ENCODE data around the gene PCNX3.
"Not testable (repeated sequence)": the region's sequence is repeated elsewhere in the genome, so short reads cannot be mapped to it uniquely, and the experiment has no call there.

Gene PCNX3

DNA sequence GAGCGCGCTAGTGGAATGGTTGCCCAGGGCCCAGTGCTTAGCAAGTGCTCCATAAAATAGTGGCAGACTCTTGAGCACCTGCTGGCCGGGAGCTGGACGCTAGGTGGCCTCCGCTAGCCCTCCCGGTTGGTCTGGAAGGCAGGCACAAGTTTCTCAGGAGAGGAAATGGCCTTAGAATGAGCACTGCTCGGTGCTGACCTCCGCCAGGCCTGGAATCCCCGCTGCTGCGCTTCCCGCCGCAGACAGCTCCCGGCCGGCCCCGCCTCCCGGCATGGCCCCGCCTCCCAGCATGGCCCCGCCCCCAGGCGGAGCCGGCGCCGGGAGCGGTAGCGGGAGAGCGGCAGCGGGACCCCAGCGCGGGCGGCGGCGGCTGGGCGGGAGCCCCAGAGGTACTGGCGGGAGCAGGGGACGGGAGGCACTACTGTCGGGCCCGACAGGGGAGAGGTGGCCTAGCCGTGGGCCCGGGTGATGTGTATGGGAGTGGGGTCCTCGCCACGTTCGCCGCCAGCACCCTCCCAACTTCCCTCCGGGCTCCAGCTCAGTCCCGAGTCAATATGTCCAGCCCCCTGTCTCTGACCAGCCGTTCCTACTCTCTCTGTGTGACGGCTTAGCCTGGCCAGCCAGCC lies 22.3 kb downstream of the PCNX3 start, which contains the start of gene SIPA1:
SIPA1 (plus strand) TSS at position 308 of the 626 bp plus-strand sequence. CDS start 2,821 bp downstream, outside the sequence.
- Histone ChIP-seq H3K4me3 (ENCODE audit: severe bottlenecking) (peak within 1 kb of the TSS; percentile 56), H3K4me1 (ENCODE audit: insufficient read depth, poor library complexity, severe bottlenecking) (no peaks in the 10 kb centered on the region), H3K36me3 (ENCODE audit: low read depth) (peaks cover 27% of the 10 kb centered on the region), H3K27me3 (ENCODE audit: insufficient read depth, poor library complexity, severe bottlenecking) (no peaks in the 10 kb centered on the region), H3K9me3 (ENCODE audit: severe bottlenecking) (no peaks in the 10 kb centered on the region), H3K27ac (ENCODE audit: poor library complexity, severe bottlenecking) (peak within 1 kb of the TSS; percentile 70)
- ATAC-seq (ENCODE audit: low read depth) (peak; percentile 83), DNase-seq (ENCODE audit: low spot score) (no peak)
- TF ChIP-seq, protein P1, sequence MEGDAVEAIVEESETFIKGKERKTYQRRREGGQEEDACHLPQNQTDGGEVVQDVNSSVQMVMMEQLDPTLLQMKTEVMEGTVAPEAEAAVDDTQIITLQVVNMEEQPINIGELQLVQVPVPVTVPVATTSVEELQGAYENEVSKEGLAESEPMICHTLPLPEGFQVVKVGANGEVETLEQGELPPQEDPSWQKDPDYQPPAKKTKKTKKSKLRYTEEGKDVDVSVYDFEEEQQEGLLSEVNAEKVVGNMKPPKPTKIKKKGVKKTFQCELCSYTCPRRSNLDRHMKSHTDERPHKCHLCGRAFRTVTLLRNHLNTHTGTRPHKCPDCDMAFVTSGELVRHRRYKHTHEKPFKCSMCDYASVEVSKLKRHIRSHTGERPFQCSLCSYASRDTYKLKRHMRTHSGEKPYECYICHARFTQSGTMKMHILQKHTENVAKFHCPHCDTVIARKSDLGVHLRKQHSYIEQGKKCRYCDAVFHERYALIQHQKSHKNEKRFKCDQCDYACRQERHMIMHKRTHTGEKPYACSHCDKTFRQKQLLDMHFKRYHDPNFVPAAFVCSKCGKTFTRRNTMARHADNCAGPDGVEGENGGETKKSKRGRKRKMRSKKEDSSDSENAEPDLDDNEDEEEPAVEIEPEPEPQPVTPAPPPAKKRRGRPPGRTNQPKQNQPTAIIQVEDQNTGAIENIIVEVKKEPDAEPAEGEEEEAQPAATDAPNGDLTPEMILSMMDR (IDR thresholded peaks at IDR 0.05; ENCODE audit: poor library complexity, severe bottlenecking) = peak; percentile 43

DNA sequence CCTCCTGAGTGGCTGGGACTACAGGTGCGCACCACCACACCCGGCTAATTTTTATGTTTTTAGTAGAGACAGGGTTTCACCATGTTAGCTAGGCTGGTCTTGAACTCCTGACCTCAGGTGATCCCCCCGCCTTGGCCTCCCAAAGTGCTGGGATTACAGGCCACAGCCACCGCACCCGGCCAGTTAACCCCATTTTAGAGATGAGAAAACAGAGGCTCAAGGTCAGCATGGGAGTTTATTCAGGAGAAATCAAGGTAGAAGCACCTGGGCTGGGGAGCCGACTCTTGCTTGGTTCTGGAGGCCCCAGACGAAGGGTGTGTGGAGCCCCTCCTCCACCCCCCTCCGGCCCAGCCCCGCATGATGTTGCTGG lies 23.6 kb downstream of the PCNX3 start:
- not testable (repeated sequence) for H3K4me1 ChIP-seq (ENCODE audit: insufficient read depth, poor library complexity, severe bottlenecking); H3K27me3 ChIP-seq (ENCODE audit: insufficient read depth, poor library complexity, severe bottlenecking); H3K4me3 ChIP-seq (ENCODE audit: severe bottlenecking); H3K9me3 ChIP-seq (ENCODE audit: severe bottlenecking); DNase-seq (ENCODE audit: low spot score); ATAC-seq (ENCODE audit: low read depth)
- peaks cover 26% of the 10 kb centered on the region for H3K36me3 ChIP-seq (ENCODE audit: low read depth)
- peak overlapping the region; percentile 70 for H3K27ac ChIP-seq (ENCODE audit: poor library complexity, severe bottlenecking)

DNA sequence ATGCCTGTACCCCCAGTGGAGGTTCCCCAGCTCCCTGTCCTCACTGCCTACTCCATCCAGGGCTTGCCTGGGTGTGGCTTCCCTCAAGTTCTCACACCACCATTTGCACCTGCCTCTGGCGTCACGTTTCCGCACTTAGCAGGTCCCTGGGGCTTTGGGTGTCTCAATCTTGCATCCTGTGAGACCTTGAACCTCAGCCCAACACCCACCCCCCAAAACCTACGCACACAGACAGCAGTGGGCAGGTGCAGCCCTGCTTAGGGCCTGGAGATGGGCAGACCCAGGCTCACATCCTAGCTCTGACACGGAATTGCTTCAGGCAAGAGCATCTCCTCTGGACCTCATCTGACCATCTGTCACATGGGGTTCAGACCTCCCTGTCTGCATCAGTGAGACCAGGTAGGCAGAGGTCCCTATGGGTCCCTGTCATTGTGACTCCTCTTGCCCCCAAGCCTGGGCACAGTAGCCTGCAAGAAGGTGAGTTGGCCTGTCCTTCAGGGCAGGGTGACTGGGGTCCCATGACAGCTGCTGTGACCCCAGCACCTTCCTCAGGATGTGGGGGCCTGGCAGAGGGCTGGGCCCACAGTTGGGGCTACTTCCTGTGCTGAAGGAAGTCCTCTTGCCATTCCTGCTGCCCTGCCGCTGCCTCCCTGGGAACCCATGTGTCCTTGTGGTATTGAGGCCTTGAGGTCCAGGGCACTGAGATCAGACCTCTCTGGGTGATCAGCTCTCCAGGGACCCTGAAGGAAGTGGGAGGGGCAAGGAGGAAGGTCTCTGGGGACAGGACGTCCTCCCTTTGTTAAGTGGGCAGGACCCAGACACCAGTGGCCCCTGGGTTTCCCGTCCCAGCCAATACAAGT lies 24.3 kb downstream of the PCNX3 start:
- H3K4me3 ChIP-seq (ENCODE audit: severe bottlenecking) = no peak overlapping the region
- TF ChIP-seq, protein P1 (IDR thresholded peaks at IDR 0.05; ENCODE audit: poor library complexity, severe bottlenecking) = no peak
- no peaks in the 10 kb centered on the region for H3K27me3 ChIP-seq (ENCODE audit: insufficient read depth, poor library complexity, severe bottlenecking)
- no peak overlapping the region for H3K27ac ChIP-seq (ENCODE audit: poor library complexity, severe bottlenecking)
- H3K36me3 ChIP-seq (ENCODE audit: low read depth) = peaks cover 19% of the 10 kb centered on the region
- H3K9me3 ChIP-seq (ENCODE audit: severe bottlenecking) = no peaks in the 10 kb centered on the region
- ATAC-seq (ENCODE audit: low read depth) = no peak
- no peak for DNase-seq (ENCODE audit: low spot score)
- no peaks in the 10 kb centered on the region for H3K4me1 ChIP-seq (ENCODE audit: insufficient read depth, poor library complexity, severe bottlenecking)

DNA sequence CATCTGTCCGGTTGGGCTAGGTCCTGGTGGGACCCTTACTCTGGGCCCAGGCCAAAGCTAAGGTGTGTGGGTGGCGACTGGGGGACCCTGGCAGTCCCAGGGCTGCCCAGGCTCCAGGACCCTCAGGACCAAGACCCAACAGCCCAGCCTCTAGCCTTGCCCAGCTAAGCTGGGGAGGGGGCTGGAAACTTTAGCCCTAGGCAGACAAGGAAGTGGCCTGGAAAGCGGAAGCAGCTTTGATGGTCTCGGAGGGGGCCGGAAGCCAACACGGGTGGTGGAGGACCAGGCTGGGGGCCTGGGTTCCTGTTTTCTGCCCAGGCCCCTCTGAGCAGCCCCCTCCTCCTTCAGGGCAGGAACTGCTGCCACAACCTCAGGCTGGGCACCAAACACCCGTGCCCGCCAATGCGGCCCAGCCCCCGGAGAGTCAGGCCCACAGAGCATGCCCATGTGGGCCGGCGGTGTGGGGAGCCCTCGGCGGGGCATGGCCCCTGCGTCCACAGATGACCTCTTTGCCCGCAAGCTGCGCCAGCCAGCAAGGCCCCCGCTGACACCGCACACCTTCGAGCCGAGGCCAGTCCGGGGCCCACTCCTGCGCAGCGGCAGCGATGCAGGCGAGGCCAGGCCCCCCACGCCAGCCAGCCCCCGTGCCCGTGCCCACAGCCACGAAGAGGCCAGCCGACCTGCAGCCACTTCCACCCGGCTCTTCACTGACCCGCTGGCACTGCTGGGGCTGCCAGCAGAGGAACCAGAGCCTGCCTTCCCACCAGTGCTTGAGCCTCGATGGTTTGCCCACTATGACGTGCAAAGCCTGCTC lies 25.1 kb downstream of the PCNX3 start:
- Histone ChIP-seq H3K36me3 (ENCODE audit: low read depth) (peaks cover 14% of the 10 kb centered on the region), H3K27me3 (ENCODE audit: insufficient read depth, poor library complexity, severe bottlenecking) (no peaks in the 10 kb centered on the region), H3K27ac (ENCODE audit: poor library complexity, severe bottlenecking) (no peak overlapping the region), H3K4me1 (ENCODE audit: insufficient read depth, poor library complexity, severe bottlenecking) (no peaks in the 10 kb centered on the region), H3K9me3 (ENCODE audit: severe bottlenecking) (no peaks in the 10 kb centered on the region), H3K4me3 (ENCODE audit: severe bottlenecking) (no peak overlapping the region)
- ATAC-seq (ENCODE audit: low read depth) (no peak), DNase-seq (ENCODE audit: low spot score) (no peak)
- TF ChIP-seq, protein P1 (IDR thresholded peaks at IDR 0.05; ENCODE audit: poor library complexity, severe bottlenecking) = no peak

Data from RWPE2 (cell line).